ENCODE results near the gene CAT.

DNA sequence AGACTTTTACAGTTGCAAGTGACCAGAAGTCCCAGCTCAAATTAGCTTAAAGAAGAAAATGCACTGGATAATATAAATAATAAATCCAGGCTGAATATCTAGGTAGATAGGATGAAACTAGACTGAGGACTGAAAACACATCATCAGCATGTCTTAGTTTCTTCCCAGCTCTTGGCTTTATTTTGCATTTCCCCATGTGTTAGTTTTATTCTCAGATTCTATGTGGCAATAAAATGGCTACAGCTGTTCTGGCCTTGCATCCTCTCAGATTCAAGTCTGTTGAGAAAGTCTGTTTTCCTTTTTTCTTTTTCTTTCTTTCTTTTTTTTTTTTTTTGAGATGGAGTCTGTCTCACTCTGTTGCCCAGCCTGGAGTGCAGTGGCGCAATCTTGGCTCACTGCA is 22.6 kb upstream of the CAT start:
- TF ChIP-seq EZH2 (IDR thresholded peaks at IDR 0.05; ENCODE audit: insufficient read depth, poor library complexity, severe bottlenecking) (no peak), EZH2phosphoT487 (IDR thresholded peaks at IDR 0.05; ENCODE audit: insufficient read depth, low read depth) (no peak)

Measured in GM23248 (cell line).